H1 (cell line): ENCODE measurements around the gene MMP17.

ENCODE experiments used
- CEBPB ChIP-seq: IDR thresholded peaks from 2 replicates; pipeline ENCODE4 v1.6.1; 2012; ENCODE audit warnings: low read depth, low read length
- CTCF ChIP-seq, 3 experiments: IDR thresholded peaks; 1 replicate in 2 of 3; 2 replicates in 1 of 3; pipeline versions ENCODE4 v1.5.1 to v1.6.1; 2011; ENCODE audit warnings: low read length in 3 of 3, mild to moderate bottlenecking in 3 of 3, inconsistent platforms in 2 of 3, low read depth in 1 of 3, moderate library complexity in 1 of 3; ENCODE audit not compliant: insufficient read depth in 1 of 3; ENCODE audit errors: control extremely low read depth in 1 of 3
- EP300 ChIP-seq, 2 experiments: IDR thresholded peaks; 1 replicate in 1 of 2; 2 replicates in 1 of 2; pipeline ENCODE4 v1.6.1; 2011 to 2012; ENCODE audit warnings: low read depth in 2 of 2, low read length in 2 of 2, mild to moderate bottlenecking in 2 of 2, borderline replicate concordance in 1 of 2, inconsistent platforms in 1 of 2, moderate library complexity in 1 of 2
- EZH2 ChIP-seq: fragments of 200-600 bp; sonication (generic); IDR thresholded peaks from 2 replicates; pipeline ENCODE4 v1.7.1; 2012; ENCODE audit warnings: low read depth, mild to moderate bottlenecking, moderate library complexity, low read length, inconsistent platforms; ENCODE audit not compliant: severe bottlenecking
- MAFK ChIP-seq: IDR thresholded peaks from 2 replicates; pipeline ENCODE4 v1.6.1; 2012; ENCODE audit warnings: low read depth, mild to moderate bottlenecking, improper control_type of control experiment, low read length
- POLR2A ChIP-seq, 2 experiments: IDR thresholded peaks; 1 replicate in 1 of 2; 2 replicates in 1 of 2; pipeline ENCODE4 v1.6.1; 2011; ENCODE audit warnings: low read depth in 2 of 2, low read length in 2 of 2, mild to moderate bottlenecking in 2 of 2; ENCODE audit errors: control extremely low read depth in 1 of 2
- RAD21 ChIP-seq, 2 experiments: IDR thresholded peaks in 1 of 2; conservative IDR thresholded peaks in 1 of 2; 2 replicates each; pipeline ENCODE4 v1.6.1; 2011; ENCODE audit warnings: low read depth in 2 of 2, low read length in 2 of 2, improper control_type of control experiment in 1 of 2, inconsistent platforms in 1 of 2, mild to moderate bottlenecking in 1 of 2, moderate library complexity in 1 of 2
- RXRA ChIP-seq: IDR thresholded peaks from 2 replicates; pipeline ENCODE4 v1.6.1; 2011; ENCODE audit warnings: low read depth, mild to moderate bottlenecking, low read length, moderate library complexity; ENCODE audit not compliant: insufficient read depth
- SUZ12 ChIP-seq: fragments of 200-600 bp; sonication (generic); IDR thresholded peaks from 2 replicates; pipeline ENCODE4 v1.6.1; 2012; ENCODE audit warnings: mild to moderate bottlenecking, inconsistent platforms, low read length, moderate library complexity, mixed read lengths
- TAF1 ChIP-seq: IDR thresholded peaks from 2 replicates; pipeline ENCODE4 v1.6.1; 2011; ENCODE audit warnings: mild to moderate bottlenecking, low read depth, low read length

DNA sequence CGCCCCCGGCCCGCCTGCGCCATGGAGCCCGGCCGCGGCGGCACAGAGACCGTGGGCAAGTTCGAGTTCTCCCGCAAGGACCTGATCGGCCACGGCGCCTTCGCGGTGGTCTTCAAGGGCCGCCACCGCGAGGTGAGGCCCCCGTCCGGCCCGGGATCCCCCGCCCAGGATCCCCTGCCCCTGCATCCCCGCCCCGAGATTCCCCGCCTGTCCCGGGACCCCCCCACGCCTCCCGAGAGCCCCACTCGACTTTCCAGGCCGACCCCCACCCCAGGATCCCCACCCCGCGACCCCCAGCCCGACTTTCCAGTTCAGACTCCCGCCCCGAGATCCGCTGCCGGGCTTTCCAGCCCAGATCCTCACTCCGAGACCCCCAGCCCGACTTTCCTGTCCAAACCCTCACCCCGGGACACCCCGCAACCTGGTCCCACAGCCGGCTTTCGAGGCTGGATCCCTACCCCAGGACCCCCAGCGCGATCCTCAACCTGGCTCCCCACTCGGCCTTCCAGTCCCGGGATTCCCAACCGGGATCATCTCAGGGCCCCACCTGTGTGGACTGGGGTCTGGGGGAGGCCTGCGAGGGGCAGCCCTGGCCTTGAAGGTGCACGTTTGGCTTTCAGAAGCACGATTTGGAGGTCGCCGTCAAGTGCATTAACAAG lies 66.9 kb downstream of the MMP17 start:
- TF ChIP-seq CTCF (IDR thresholded peaks at IDR 0.05; ENCODE audit: control extremely low read depth in 1 of 3, insufficient read depth in 1 of 3, low read depth in 1 of 3, low read length in 3 of 3), result no peak
- TF ChIP-seq CEBPB, result no peak
- no peak for TF ChIP-seq SUZ12
- TF ChIP-seq EZH2, result no peak
- TF ChIP-seq MAFK, result no peak
- TF ChIP-seq RXRA, result no peak
- no peak for TF ChIP-seq TAF1
- no peak for TF ChIP-seq RAD21 (IDR thresholded peaks at IDR 0.05 in 1 of 2, conservative IDR thresholded peaks at IDR 0.05 in 1 of 2; ENCODE audit: low read depth in 2 of 2, low read length in 2 of 2)
- TF ChIP-seq POLR2A (IDR thresholded peaks at IDR 0.05; ENCODE audit: control extremely low read depth in 1 of 2, low read depth in 2 of 2, low read length in 2 of 2), result no peak
- no peak for TF ChIP-seq EP300 (IDR thresholded peaks at IDR 0.05; ENCODE audit: borderline replicate concordance in 1 of 2, low read depth in 2 of 2, low read length in 2 of 2)
